ENCODE results near the gene METTL6. TPM values are rescaled to one million over a fixed set of nuclear protein-coding genes. Genes with fewer than 3 reads are reported as not detected.
A peak's percentile ranks its signal among the peaks of the same experiment; 100 is the strongest.

METTL6 gene
- total RNA-seq, 2 donors from 2014 or later: 22.3 to 24.8 TPM

- DNase-seq: peak; percentile 39
- WGBS, 2 experiments (ENCODE audit: insufficient coverage in 1 of 2, insufficient read length in 1 of 2): 59 to 79% methylated on average over 5 to 9 of the region's 9 CpGs
- H3K27ac ChIP-seq (ENCODE audit: low read depth, low read length): no peak overlapping the region
- no peaks in the 10 kb centered on the region for H3K27me3 ChIP-seq (ENCODE audit: control insufficient read depth, insufficient read depth, low read length, poor library complexity, severe bottlenecking)
- no peaks in the 10 kb centered on the region for H3K27me3 Mint-ChIP-seq (ENCODE audit: insufficient read depth)
- no peaks in the 10 kb centered on the region for H3K4me1 Mint-ChIP-seq
- H3K4me1 ChIP-seq (ENCODE audit: control insufficient read depth, insufficient read depth, low read length): no peaks in the 10 kb centered on the region
- H3K36me3 ChIP-seq (ENCODE audit: control insufficient read depth, insufficient read depth, low read length): no peaks in the 10 kb centered on the region
- H3K9ac ChIP-seq (ENCODE audit: extremely low read depth, low read length, poor library complexity, severe bottlenecking): no peak overlapping the region
- peaks cover 6% of the 10 kb centered on the region for H3K36me3 Mint-ChIP-seq (ENCODE audit: low read depth)
- no peak overlapping the region for H3K4me3 ChIP-seq (ENCODE audit: low read length)
- TF ChIP-seq CTCF (conservative IDR thresholded peaks at IDR 0.05): no peak
- no peaks in the 10 kb centered on the region for H3K9me3 ChIP-seq (ENCODE audit: control insufficient read depth, low read length)
- no peak overlapping the region for H3K27ac Mint-ChIP-seq
- no peak overlapping the region for H3K4me3 Mint-ChIP-seq
- no peaks in the 10 kb centered on the region for H3K9me3 Mint-ChIP-seq
Measured at GRCh38 chr3:15453991-15454625, 26.8 kb upstream of the METTL6 start.

GRCh38 chr3:15453501-15453900, 26.2 kb upstream of the METTL6 start:
- H3K4me1 Mint-ChIP-seq: no peaks in the 10 kb centered on the region
- no peaks in the 10 kb centered on the region for H3K4me1 ChIP-seq (ENCODE audit: control insufficient read depth, insufficient read depth, low read length)
- peak; percentile 22 for DNase-seq
- no peak overlapping the region for H3K27ac ChIP-seq (ENCODE audit: low read depth, low read length)
- no peak overlapping the region for H3K9ac ChIP-seq (ENCODE audit: extremely low read depth, low read length, poor library complexity, severe bottlenecking)
- no peak for TF ChIP-seq CTCF (conservative IDR thresholded peaks at IDR 0.05)
- H3K27me3 Mint-ChIP-seq (ENCODE audit: insufficient read depth): no peaks in the 10 kb centered on the region
- H3K36me3 ChIP-seq (ENCODE audit: control insufficient read depth, insufficient read depth, low read length): no peaks in the 10 kb centered on the region
- no peaks in the 10 kb centered on the region for H3K9me3 ChIP-seq (ENCODE audit: control insufficient read depth, low read length)
- H3K9me3 Mint-ChIP-seq: no peaks in the 10 kb centered on the region
- 91 to 92% methylated on average over 6 to 8 of the region's 8 CpGs for WGBS, 2 experiments (ENCODE audit: insufficient coverage in 1 of 2, insufficient read length in 1 of 2)
- H3K4me3 ChIP-seq (ENCODE audit: low read length): no peak overlapping the region
- no peaks in the 10 kb centered on the region for H3K27me3 ChIP-seq (ENCODE audit: control insufficient read depth, insufficient read depth, low read length, poor library complexity, severe bottlenecking)
- no peak overlapping the region for H3K27ac Mint-ChIP-seq
- no peak overlapping the region for H3K4me3 Mint-ChIP-seq
- peaks cover 6% of the 10 kb centered on the region for H3K36me3 Mint-ChIP-seq (ENCODE audit: low read depth)

GRCh38 chr3:15452961-15453360, 25.6 kb upstream of the METTL6 start:
- Mint-ChIP-seq H3K4me3 (no peak overlapping the region), H3K4me1 (no peaks in the 10 kb centered on the region), H3K27ac (no peak overlapping the region), H3K36me3 (ENCODE audit: low read depth) (peaks cover 2% of the 10 kb centered on the region), H3K27me3 (ENCODE audit: insufficient read depth) (no peaks in the 10 kb centered on the region), H3K9me3 (no peaks in the 10 kb centered on the region)
- H3K9ac ChIP-seq (ENCODE audit: extremely low read depth, low read length, poor library complexity, severe bottlenecking): no peak overlapping the region
- TF ChIP-seq CTCF (conservative IDR thresholded peaks at IDR 0.05): no peak
- no peak overlapping the region for H3K27ac ChIP-seq (ENCODE audit: low read depth, low read length)
- H3K4me3 ChIP-seq (ENCODE audit: low read length): no peak overlapping the region
- H3K9me3 ChIP-seq (ENCODE audit: control insufficient read depth, low read length): no peaks in the 10 kb centered on the region
- DNase-seq: no peak
- H3K4me1 ChIP-seq (ENCODE audit: control insufficient read depth, insufficient read depth, low read length): no peaks in the 10 kb centered on the region
- whole genome bisulfite sequencing, 2 experiments (ENCODE audit: insufficient coverage in 1 of 2, insufficient read length in 1 of 2): 87 to 89% methylated on average over 4 to 5 of the region's 5 CpGs
- no peaks in the 10 kb centered on the region for H3K27me3 ChIP-seq (ENCODE audit: control insufficient read depth, insufficient read depth, low read length, poor library complexity, severe bottlenecking)
- no peaks in the 10 kb centered on the region for H3K36me3 ChIP-seq (ENCODE audit: control insufficient read depth, insufficient read depth, low read length)

All from endodermal cell (in vitro differentiated cells).